Cortex of kidney (tissue), 1 donor: ENCODE data around the gene C3.
"Not testable (repeated sequence)": the region's sequence is repeated elsewhere in the genome, so short reads cannot be mapped to it uniquely, and the experiment has no call there.

Experiments
- DNase-seq: peaks from one replicate; lab custom pipeline; 2025; lab: John Stamatoyannopoulos, UW

C3 gene

DNA sequence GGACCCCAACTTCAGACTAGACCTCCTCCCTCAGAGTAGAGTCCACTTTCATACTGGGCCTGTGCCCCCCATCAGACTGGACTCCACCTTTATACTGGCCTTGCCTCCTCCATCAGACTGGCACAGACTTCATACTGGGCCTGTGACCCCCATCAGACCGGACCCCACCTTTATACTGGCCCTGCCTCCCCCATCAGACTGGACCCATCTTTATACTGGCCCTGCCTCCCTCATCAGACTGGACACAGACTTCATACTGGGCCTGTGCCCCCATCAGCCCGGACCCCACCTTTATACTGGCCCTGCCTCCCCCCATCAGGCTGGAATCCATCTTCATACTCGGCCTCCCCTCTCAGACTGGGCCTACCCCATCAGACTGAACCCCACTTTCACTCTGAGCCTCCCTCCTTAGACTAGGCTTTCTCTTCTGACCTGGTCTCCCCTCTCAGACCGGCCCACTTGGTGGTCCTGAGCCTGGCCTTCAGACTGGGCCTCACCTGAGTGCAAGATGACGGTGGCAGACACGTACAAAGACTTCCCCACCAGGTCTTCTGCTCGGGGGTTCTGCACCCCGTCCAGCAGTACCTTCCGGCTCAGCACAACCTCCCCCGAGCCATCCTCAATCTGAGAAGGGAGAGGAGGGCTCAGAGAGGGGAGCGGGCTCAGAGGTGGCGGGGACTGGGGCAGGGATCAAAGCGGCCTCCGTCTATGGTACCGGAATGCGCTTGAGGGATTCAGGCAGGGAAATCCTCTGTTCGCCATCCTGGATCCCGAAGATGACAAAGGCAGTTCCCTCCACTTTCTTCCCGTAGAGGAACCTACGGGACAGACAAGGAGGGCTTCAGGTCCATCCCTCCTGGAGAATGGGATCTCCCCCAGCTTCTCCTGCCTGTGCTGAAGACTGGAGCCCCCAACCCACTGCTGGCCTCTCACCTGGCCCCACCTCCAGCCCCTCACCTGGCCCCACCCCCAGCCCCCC, 7.5 kb downstream of the C3 start:
- no peak for DNase-seq

GRCh38 chr19:6712231-6712630, 8.2 kb downstream of the C3 start:
- no peak for DNase-seq

DNA sequence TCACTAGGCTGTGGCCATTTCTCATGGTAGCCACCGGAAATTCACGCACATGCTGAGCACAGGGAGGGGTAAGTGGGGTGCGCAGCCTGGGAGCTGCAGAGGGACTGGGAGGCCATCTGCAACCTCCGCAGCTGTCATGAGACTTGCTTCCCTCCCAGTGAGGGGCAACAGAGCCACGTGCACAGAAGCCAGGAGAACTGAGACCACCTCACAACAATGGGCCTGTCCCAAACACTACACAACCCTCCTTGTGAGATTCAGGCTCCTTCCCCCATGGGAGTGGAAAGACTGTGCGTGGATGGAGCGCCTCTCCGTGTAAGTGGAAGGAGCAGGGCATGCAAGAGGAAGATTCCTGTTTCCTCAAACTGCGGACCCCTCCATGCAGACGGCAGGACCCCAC, 8.8 kb downstream of the C3 start:
- no peak for DNase-seq

DNA sequence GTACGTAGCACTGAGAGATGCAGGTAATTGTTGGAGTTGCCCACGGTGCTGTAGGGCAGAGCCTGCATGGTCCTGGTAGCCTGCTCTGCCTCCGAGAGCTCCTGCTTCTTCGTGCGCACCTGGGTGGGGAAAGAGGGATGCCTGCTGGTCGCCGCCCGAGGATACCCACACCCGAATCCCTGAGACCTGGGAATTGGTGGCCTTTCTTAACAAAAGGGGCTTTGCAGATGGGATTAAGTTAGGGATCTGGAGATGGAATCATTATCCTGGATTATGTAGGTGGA, 9.4 kb downstream of the C3 start:
- DNase-seq = no peak

- no peak for DNase-seq
Measured at GRCh38 chr19:6710273-6711077, 10.0 kb downstream of the C3 start.

DNA sequence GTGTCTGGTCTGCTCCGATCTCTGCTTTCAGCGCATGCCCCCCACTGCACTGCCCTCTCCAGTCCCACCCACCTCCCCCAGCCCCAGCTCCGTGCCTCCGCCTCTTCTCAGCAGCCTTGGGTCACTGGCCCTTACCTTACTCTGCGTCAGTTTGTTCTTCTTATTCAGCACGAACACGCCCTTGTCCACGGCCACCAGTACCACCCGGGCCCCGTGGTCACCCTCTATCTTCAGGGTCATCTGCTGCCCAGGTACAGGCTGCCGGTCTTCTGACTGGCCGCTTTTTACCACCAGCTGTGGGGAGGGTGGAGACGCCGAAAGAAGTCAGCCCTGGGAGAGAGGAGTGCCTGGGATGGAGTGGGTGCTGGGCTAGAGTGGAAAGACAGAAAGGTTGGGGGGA, 10.9 kb downstream of the C3 start:
- no peak for DNase-seq

GRCh38 chr19:6708913-6709312, 11.5 kb downstream of the C3 start:
- DNase-seq = not testable (repeated sequence)

DNA sequence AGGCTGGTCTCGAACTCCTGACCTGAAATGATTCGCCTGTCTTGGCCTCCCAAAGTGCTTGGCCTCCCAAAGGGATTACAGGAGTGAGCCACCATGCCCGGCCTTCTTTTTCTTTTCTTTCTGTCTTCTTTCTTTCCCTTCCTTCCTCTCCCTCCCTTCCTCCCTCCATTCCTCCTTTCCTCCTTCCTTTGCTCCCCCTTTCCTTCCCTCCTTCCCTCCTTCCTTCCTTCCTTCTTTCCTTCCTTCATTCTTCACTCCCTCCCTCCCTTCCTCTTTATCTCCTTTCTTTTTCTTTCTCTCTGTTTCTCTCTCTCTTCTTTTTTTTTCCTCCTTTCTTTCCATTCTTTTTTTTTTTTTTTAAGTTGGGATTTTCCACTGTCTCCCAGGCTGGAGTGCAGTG, 12.1 kb downstream of the C3 start:
- DNase-seq = no peak

DNA sequence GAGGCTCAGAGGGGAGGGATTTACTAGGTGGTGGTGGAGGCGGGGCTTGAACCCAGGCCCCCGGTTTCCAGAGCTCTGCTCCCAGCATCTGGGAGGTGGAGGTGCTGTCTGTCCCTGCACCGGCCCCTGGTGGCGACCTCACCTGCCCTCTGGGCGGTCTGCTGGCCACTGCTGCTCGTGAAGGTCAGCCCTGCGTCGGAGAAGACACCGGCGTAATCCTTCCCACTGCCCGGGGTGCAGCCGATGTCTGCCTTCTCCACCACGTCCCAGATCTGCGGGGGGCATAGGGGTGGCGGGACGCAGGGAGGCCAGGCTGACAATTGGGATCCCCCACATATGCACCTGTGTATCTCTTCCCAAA, 12.8 kb downstream of the C3 start:
- no peak for DNase-seq

GRCh38 chr19:6707011-6707657, 13.3 kb downstream of the C3 start:
- no peak for DNase-seq

GRCh38 chr19:6706633-6706958, 13.9 kb downstream of the C3 start:
- no peak for DNase-seq

DNA sequence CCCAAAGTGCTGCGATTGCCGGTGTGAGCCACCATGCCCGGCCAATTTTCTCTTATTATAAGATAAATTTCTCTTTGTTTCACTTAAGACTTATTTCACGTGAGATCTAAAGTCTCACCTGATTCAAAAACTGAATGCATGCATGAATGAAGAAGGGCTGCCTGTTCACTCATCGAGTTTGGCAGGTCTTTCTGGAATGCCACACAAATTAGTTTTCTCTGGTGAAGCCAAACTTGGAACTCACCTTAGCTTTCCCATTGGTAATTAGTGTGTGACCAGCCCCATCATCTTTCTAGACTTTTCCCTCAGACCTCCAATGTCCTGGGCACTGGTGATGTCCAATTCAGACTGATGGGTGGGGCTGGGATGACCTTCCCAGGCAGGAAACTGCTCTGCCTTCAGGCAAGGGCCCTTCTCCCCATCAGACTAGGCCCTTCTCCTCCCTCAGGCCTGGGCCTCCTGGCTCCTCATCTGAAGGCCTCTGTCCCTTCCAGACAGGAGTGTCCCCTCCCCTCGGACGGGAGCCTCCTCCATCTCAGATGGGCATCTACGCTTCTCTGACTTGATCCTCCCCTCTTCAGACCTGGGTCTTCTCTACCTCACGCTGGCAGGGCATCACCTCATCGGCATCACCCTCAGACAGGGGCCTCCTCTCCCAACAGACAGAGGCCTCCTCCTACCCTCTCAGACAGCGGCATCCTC, 14.4 kb downstream of the C3 start:
- no peak for DNase-seq

- no peak for DNase-seq
Measured at GRCh38 chr19:6700586-6701316, 19.7 kb downstream of the C3 start.

DNA sequence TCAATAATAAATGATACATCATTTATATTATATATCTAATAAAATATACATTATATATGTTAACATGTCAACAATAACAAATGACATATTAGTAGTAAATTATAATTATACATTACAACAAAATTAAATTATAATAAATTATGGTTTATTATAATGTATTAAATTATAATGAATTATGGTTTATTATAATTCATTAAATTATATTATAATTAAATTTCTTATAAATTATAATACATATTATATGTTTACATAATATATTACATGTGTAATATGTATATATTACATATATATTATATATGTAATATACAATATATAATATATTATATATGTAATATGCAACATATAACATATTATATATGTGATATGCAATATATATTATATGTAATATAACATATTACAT, 20.5 kb downstream of the C3 start:
- DNase-seq = no peak

DNA sequence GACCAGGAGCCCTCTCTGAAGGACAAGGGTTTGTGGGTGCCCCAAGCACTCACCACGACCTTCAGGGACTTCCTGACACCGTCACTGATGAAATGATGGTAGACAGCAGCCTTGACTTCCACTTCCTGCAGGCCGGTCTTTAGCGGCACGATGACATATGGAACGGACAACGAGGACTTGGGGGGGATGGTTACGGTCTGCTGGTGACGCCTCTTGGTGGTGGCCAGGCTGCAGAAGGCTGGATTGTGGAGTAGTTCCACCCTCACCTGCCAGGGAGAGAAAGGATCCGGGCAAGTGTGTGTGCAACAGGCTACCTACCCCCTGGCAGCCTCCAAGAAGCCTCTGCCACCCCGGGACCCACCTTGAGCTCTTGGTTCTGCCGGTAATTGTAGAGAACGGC, 23.2 kb downstream of the C3 start:
- no peak for DNase-seq

DNA sequence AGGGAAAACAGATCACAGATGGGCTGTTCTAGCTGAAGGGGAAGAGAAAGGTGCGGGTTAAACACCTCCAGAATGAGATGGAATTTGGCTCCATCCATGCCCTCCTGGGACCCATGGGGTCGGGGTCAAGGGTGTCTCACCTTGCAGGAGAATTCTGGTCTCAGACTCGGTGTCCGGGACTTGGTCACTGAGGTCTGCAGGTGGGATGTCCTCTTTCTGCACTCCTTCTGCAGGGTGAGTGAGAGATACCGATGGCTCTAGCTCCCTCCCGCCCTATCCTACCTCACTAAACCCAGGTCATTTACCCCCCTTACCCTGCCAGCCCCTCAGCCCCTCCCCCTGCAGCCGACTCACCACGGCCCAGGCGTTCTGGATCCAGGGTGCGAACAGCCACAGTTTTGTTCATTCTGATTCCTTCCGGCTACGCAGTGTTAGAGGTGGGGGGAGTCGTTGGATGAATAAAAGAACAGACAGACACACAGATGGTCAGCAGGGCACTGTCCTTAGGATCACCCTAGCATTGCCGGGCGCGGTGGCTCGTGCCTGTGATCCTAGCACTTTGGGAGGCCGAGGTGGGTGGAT, 24.1 kb downstream of the C3 start:
- DNase-seq = no peak

DNA sequence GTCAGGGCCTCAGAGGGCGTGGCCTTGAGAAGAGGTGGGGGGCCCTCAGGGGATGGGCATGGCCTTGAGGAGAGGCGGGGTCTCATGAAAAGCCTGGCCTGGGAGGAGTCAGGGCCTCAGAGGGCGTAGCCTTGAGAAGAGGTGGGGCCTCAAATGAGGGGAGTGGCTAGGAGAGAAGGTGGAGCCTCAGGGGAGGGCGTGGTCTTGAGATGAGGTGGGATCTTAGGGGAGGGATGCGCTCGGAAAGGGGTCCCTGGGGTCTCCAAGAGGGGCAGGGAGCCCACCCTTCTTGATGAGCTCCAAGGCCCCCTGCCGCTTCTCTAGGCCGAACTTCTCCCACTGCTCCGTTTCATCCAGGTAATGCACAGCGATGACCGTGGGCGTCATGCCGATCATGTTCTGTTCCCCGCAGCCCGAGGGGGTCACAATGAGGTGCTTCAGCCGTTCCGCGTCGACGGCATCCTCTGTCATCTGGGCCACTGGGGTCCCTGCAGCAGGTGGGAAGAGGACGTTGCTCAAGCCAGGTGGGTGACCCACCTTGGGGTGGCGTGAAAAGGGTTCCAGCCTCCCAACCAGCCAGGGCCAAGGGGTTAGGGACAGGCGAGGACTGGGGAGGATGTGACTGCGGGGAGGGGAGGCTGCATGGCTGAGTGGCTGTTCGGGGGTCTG, 26.2 kb downstream of the C3 start:
- DNase-seq = no peak

DNA sequence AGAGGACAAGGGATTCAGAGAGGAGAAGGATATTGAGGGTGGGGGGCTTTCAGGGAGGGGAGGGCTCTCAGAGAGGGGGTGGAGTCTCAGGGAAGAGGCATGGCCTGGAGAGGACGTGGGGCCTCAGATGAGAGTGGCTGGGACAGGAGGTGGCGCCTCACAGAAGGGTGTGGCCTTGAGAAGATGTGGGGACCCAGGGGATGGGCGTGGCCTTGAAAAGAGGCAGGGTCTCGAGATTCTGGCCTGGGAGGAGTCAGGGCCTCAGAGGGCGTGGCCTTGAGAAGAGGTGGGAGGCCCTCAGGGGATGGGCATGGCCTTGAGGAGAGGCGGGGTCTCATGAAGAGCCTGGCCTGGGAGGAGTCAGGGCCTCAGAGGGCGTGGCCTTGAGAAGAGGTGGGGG, 26.8 kb downstream of the C3 start:
- DNase-seq = no peak

- no peak for DNase-seq
Measured at GRCh38 chr19:6693056-6693471, 27.4 kb downstream of the C3 start.

- no peak for DNase-seq
Measured at GRCh38 chr19:6692027-6692426, 28.4 kb downstream of the C3 start.

DNA sequence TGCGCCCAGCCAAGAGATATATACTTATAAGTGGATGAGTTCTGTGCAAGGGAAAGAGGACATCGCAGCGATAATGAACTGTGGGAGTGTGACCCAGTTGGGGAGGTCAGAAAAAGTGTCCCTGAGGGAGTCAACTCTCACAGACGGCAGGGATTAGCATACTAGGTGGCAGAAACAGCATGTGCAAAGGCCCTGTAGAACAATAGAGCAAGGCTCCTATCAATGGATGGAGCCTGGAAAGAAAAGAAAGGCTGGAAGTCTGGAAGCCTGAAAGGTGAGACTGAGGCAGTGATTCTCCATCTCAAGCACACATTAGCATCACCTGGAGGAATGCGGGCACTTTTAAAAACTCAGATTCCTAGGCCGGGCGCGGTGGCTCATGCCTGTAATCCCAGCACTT, 29.1 kb downstream of the C3 start:
- DNase-seq = no peak
